HepG2 (cell line): ENCODE measurements around the gene MST1. TPM values are rescaled to one million over a fixed set of nuclear protein-coding genes. Genes with fewer than 3 reads are reported as not detected.

Source experiments
- FOXC1 ChIP-seq: sonication (generic); formaldehyde crosslinking; IDR thresholded peaks from 2 replicates; pipeline ENCODE4 v1.8.0; 2022; ENCODE audit warnings: mild to moderate bottlenecking, missing genetic modification reagents, borderline replicate concordance
- MLLT10 ChIP-seq: sonication (generic); formaldehyde crosslinking; IDR thresholded peaks from 2 replicates; pipeline ENCODE4 v1.4.0; 2020; ENCODE audit warnings: missing genetic modification reagents
- MYNN ChIP-seq: sonication (generic); formaldehyde crosslinking; IDR thresholded peaks from 2 replicates; pipeline ENCODE4 v1.4.0; 2020; ENCODE audit warnings: mild to moderate bottlenecking, low read depth, missing genetic modification reagents
- NFE2L2 ChIP-seq: fragments of 150-350 bp; IDR thresholded peaks from 2 replicates; pipeline ENCODE4 v1.6.1; 2014; ENCODE audit warnings: low read length
- NR2F1 ChIP-seq, 2 experiments: fragments of 450-650 bp in 1 of 2; formaldehyde crosslinking in 1 of 2; IDR thresholded peaks; 2 replicates each; pipeline versions ENCODE4 v1.5.0 to v1.6.1; 2016 to 2020; ENCODE audit warnings: mild to moderate bottlenecking in 1 of 2, missing compliant biosample characterization in 1 of 2, missing genetic modification reagents in 1 of 2, moderate library complexity in 1 of 2
- POLR2AphosphoS5 ChIP-seq: IDR thresholded peaks from 2 replicates; pipeline ENCODE4 v1.6.1; 2012; ENCODE audit warnings: low read depth, low read length
- REST ChIP-seq, 2 experiments: IDR thresholded peaks; 2 replicates each; pipeline ENCODE4 v1.6.1; 2011 to 2012; ENCODE audit warnings: low read length in 2 of 2, borderline replicate concordance in 1 of 2, low read depth in 1 of 2, mild to moderate bottlenecking in 1 of 2, moderate library complexity in 1 of 2
- USF2 ChIP-seq, 2 experiments: sonication (generic) in 1 of 2; formaldehyde crosslinking in 1 of 2; IDR thresholded peaks; 2 replicates each; pipeline versions ENCODE4 v1.5.1 to v1.6.1; 2011 to 2020; ENCODE audit warnings: borderline replicate concordance in 1 of 2, low read depth in 1 of 2, low read length in 1 of 2, mild to moderate bottlenecking in 1 of 2, missing genetic modification reagents in 1 of 2, moderate library complexity in 1 of 2
- ZNF3 ChIP-seq: IDR thresholded peaks from 2 replicates; pipeline ENCODE4 v1.7.0; 2017; ENCODE audit warnings: inconsistent platforms
- ZNF335 ChIP-seq: sonication (generic); formaldehyde crosslinking; IDR thresholded peaks from 2 replicates; pipeline ENCODE4 v1.4.0; 2020; ENCODE audit warnings: missing genetic modification reagents
- ZNF629 ChIP-seq: sonication (generic); formaldehyde crosslinking; conservative IDR thresholded peaks from 2 replicates; pipeline ENCODE4 v1.5.0; 2020; ENCODE audit warnings: missing genetic modification reagents
- ZNF644 ChIP-seq: IDR thresholded peaks from 2 replicates; pipeline ENCODE4 v1.6.1; 2016; ENCODE audit warnings: low read depth
- polyA plus RNA-seq, 8 experiments: library from polyadenylated mRNA; depleted of rRNA in 3 of 8; stranded (reverse) in 7 of 8; unstranded in 1 of 8; fragments of >200 nt; fragmentation: Illumina TruSeq in 4 of 8; extraction: Trizol in 4 of 8; gene quantifications; 2 replicates each; pipeline versions ENCODE4 v1.2.1 to v1.2.3, GENCODE V29; 2011 to 2016; ENCODE audit warnings: low read depth in 4 of 8, missing spikeins in 1 of 8, mixed read lengths in 1 of 8; ENCODE audit not compliant: insufficient read depth in 1 of 8
- total RNA-seq, 5 experiments: library from RNA; depleted of rRNA; stranded (reverse); fragments of >200 nt; fragmentation: Illumina TruSeq; extraction: Trizol; gene quantifications; 2 replicates each; pipeline ENCODE4 v1.2.3, GENCODE V29; 2016; ENCODE audit warnings: low read depth in 1 of 5
- TF ChIP-seq, protein P1 (sequence below): IDR thresholded peaks from 2 replicates; pipeline ENCODE4 v1.6.1; 2016; ENCODE audit warnings: missing compliant biosample characterization, missing genetic modification reagents, borderline replicate concordance
- TF ChIP-seq, protein P2 (sequence below): sonication (generic); formaldehyde crosslinking; IDR thresholded peaks from 2 replicates; pipeline ENCODE4 v1.4.0; 2020; ENCODE audit warnings: mild to moderate bottlenecking, missing genetic modification reagents, borderline replicate concordance

MST1 gene
- total and polyA plus RNA-seq, 2 of the 13 experiments (the other 11 are each of a cell fraction or from before 2014, with no cell fraction given) = 189 to 452 TPM

GRCh38 chr3:49689046-49689907, at the start of gene MST1, which contains the start of gene RNF123 (continued):
- TF ChIP-seq, protein P1, sequence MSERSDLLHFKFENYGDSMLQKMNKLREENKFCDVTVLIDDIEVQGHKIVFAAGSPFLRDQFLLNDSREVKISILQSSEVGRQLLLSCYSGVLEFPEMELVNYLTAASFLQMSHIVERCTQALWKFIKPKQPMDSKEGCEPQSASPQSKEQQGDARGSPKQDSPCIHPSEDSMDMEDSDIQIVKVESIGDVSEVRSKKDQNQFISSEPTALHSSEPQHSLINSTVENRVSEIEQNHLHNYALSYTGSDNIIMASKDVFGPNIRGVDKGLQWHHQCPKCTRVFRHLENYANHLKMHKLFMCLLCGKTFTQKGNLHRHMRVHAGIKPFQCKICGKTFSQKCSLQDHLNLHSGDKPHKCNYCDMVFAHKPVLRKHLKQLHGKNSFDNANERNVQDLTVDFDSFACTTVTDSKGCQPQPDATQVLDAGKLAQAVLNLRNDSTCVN = peak; percentile 37; the same call in 1 of the 2 replicates
- TF ChIP-seq USF2 (IDR thresholded peaks at IDR 0.05; ENCODE audit: low read depth, low read length) = no peak
- no peak; the same call in 1 of the 2 replicates for TF ChIP-seq USF2 (CRISPR knock-in tag; IDR thresholded peaks at IDR 0.05; ENCODE audit: borderline replicate concordance)
- peak in 1 of 2 experiments; percentile 16; a peak in 1 of 4 replicates for TF ChIP-seq REST (IDR thresholded peaks at IDR 0.05; ENCODE audit: borderline replicate concordance in 1 of 2, low read depth in 1 of 2, low read length in 2 of 2)
- TF ChIP-seq ZNF629 (CRISPR knock-in tag) = no peak
- no peak for TF ChIP-seq ZNF644 (CRISPR knock-in tag)
- TF ChIP-seq POLR2AphosphoS5 = peak; percentile 67
- no peak for TF ChIP-seq NR2F1 (CRISPR knock-in tag; IDR thresholded peaks at IDR 0.05)
- peak; percentile 87; the same call in 1 of the 2 replicates for TF ChIP-seq FOXC1 (CRISPR knock-in tag)
- TF ChIP-seq MYNN (CRISPR knock-in tag) = no peak
- peak; percentile 63; the same call in 1 of the 2 replicates for TF ChIP-seq ZNF335 (CRISPR knock-in tag)
- no peak; the same call in 1 of the 2 replicates for TF ChIP-seq NFE2L2
- no peak for TF ChIP-seq MLLT10
- TF ChIP-seq ZNF3 (CRISPR knock-in tag) = no peak
- TF ChIP-seq, protein P2, sequence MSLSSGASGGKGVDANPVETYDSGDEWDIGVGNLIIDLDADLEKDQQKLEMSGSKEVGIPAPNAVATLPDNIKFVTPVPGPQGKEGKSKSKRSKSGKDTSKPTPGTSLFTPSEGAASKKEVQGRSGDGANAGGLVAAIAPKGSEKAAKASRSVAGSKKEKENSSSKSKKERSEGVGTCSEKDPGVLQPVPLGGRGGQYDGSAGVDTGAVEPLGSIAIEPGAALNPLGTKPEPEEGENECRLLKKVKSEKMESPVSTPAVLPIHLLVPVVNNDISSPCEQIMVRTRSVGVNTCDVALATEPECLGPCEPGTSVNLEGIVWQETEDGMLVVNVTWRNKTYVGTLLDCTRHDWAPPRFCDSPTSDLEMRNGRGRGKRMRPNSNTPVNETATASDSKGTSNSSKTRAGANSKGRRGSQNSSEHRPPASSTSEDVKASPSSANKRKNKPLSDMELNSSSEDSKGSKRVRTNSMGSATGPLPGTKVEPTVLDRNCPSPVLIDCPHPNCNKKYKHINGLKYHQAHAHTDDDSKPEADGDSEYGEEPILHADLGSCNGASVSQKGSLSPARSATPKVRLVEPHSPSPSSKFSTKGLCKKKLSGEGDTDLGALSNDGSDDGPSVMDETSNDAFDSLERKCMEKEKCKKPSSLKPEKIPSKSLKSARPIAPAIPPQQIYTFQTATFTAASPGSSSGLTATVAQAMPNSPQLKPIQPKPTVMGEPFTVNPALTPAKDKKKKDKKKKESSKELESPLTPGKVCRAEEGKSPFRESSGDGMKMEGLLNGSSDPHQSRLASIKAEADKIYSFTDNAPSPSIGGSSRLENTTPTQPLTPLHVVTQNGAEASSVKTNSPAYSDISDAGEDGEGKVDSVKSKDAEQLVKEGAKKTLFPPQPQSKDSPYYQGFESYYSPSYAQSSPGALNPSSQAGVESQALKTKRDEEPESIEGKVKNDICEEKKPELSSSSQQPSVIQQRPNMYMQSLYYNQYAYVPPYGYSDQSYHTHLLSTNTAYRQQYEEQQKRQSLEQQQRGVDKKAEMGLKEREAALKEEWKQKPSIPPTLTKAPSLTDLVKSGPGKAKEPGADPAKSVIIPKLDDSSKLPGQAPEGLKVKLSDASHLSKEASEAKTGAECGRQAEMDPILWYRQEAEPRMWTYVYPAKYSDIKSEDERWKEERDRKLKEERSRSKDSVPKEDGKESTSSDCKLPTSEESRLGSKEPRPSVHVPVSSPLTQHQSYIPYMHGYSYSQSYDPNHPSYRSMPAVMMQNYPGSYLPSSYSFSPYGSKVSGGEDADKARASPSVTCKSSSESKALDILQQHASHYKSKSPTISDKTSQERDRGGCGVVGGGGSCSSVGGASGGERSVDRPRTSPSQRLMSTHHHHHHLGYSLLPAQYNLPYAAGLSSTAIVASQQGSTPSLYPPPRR (CRISPR knock-in tag) = peak; percentile 62; the same call in 1 of the 2 replicates
